Amygdala (tissue), 56 donors: ENCODE data around the gene ACTN1.
"Not testable (repeated sequence)": the region's sequence is repeated elsewhere in the genome, so short reads cannot be mapped to it uniquely, and the experiment has no call there.

ENCODE experiments used
- DNase-seq, 56 donors: peaks; one replicate each; lab custom pipeline; 2025; lab: John Stamatoyannopoulos, UW

ACTN1 gene

GRCh38 chr14:68987653-68988036 is 8.5 kb upstream of the ACTN1 start:
- no peak for DNase-seq

GRCh38 chr14:68986926-68987652 is 8.0 kb upstream of the ACTN1 start:
- peak in 1 of 56 donors; percentile 11 for DNase-seq

- no peak for DNase-seq
Measured at GRCh38 chr14:68986225-68986624, 7.1 kb upstream of the ACTN1 start.

- no peak for DNase-seq
Measured at GRCh38 chr14:68984686-68985085, 5.6 kb upstream of the ACTN1 start.

- DNase-seq: no peak
Measured at GRCh38 chr14:68983191-68983590, 4.1 kb upstream of the ACTN1 start.

GRCh38 chr14:68982581-68982980 is 3.5 kb upstream of the ACTN1 start:
- DNase-seq: no peak

- no peak for DNase-seq
Measured at GRCh38 chr14:68981539-68981976, 2.5 kb upstream of the ACTN1 start.

- DNase-seq: no peak
Measured at GRCh38 chr14:68981139-68981538, 2.0 kb upstream of the ACTN1 start.

GRCh38 chr14:68979722-68980451 is 785 bp upstream of the ACTN1 start:
- DNase-seq: no peak

GRCh38 chr14:68978172-68978911 is 760 bp downstream of the ACTN1 start:
- DNase-seq: peak in 6 of 56 donors; percentile 9 to 50 (median 26)

- DNase-seq: peak in 6 of 56 donors; percentile 8 to 41 (median 19)
Measured at GRCh38 chr14:68977718-68978171, 1.4 kb downstream of the ACTN1 start.

GRCh38 chr14:68977180-68977717 is 1.9 kb downstream of the ACTN1 start:
- DNase-seq: no peak

GRCh38 chr14:68976160-68977067 is 2.7 kb downstream of the ACTN1 start:
- peak in 16 of 56 donors; percentile 11 to 39 (median 26) for DNase-seq

GRCh38 chr14:68975667-68976066 is 3.4 kb downstream of the ACTN1 start:
- no peak for DNase-seq

GRCh38 chr14:68974759-68975347 is 4.2 kb downstream of the ACTN1 start:
- no peak for DNase-seq

GRCh38 chr14:68973639-68974038 is 5.5 kb downstream of the ACTN1 start:
- no peak for DNase-seq

GRCh38 chr14:68973219-68973565 is 5.9 kb downstream of the ACTN1 start:
- not testable (repeated sequence) for DNase-seq

- no peak for DNase-seq
Measured at GRCh38 chr14:68972507-68973218, 6.4 kb downstream of the ACTN1 start.
